SK-N-SH (cell line): ENCODE measurements around the gene C16orf95. TPM values are rescaled to one million over a fixed set of nuclear protein-coding genes. Genes with fewer than 3 reads are reported as not detected.

Source experiments
- CTCF ChIA-PET: fragments of 300-600, 350-600 bp; formaldehyde crosslinking; extraction: SDS; loops from one replicate; lab custom pipeline; 2021; lab: Yijun Ruan, JAX
- POLR2A ChIA-PET: fragments of 350-600 bp; sonication (Branson Sonifier 250); formaldehyde crosslinking; extraction: SDS; loops from one replicate; lab custom pipeline; 2020; ENCODE audit warnings: antibody characterized with exemption, inconsistent platforms; lab: Yijun Ruan, JAX
- DNase-seq: peaks from one replicate; pipeline ENCODE4 v3.0.0; 2012
- H2AFZ ChIP-seq: fragments of 200-600 bp; sonication (generic); 2 replicates; pipeline ENCODE4 v1.8.1; 2016; ENCODE audit warnings: antibody characterized with exemption, mild to moderate bottlenecking, low read depth
- H3F3A ChIP-seq: fragments of 200-600 bp; sonication (generic); replicated peaks from 2 replicates; pipeline ENCODE3; 2016; ENCODE audit warnings: antibody characterized with exemption, mild to moderate bottlenecking; ENCODE audit not compliant: insufficient read depth
- H3K27ac ChIP-seq, 2 experiments: fragments of 200-500 bp in 1 of 2; fragments of 200-600 bp in 1 of 2; sonication (Bioruptor generic) in 1 of 2; sonication (generic), shearing (Covaris generic) in 1 of 2; 2 replicates each; pipeline versions ENCODE4 v1.5.1 to v1.6.1; 2014 to 2016; ENCODE audit warnings: low read depth in 2 of 2, inconsistent platforms in 1 of 2, low read length in 1 of 2, mild to moderate bottlenecking in 1 of 2, mixed read lengths in 1 of 2
- H3K27me3 ChIP-seq: fragments of 200-600 bp; sonication (generic), shearing (Covaris generic); 2 replicates; pipeline ENCODE4 v1.6.1; 2016; ENCODE audit warnings: mixed run types; ENCODE audit not compliant: insufficient read depth
- H3K36me3 ChIP-seq, 2 experiments: fragments of 200-500 bp in 1 of 2; fragments of 200-600 bp in 1 of 2; sonication (Bioruptor generic) in 1 of 2; sonication (generic) in 1 of 2; replicated peaks in 1 of 2; 2 replicates each; pipeline versions ENCODE3 to v1.5.1; 2014 to 2016; ENCODE audit warnings: low read length in 1 of 2, mild to moderate bottlenecking in 1 of 2; ENCODE audit not compliant: insufficient read depth in 2 of 2, control insufficient read depth in 1 of 2
- H3K4me1 ChIP-seq, 2 experiments: fragments of 200-500 bp in 1 of 2; fragments of 200-600 bp in 1 of 2; sonication (Bioruptor generic) in 1 of 2; sonication (generic), shearing (Covaris generic) in 1 of 2; 2 replicates each; pipeline versions ENCODE4 v1.5.1 to v1.6.1; 2014 to 2016; ENCODE audit warnings: low read depth in 1 of 2, low read length in 1 of 2, mixed run types in 1 of 2; ENCODE audit not compliant: insufficient read depth in 2 of 2, control insufficient read depth in 1 of 2
- H3K4me2 ChIP-seq: fragments of 200-600 bp; sonication (generic), shearing (Covaris generic); 2 replicates; pipeline ENCODE4 v1.6.1; 2017; ENCODE audit warnings: mixed run types
- H3K4me3 ChIP-seq, 2 experiments: fragments of 200-500 bp in 1 of 2; fragments of 200-600 bp in 1 of 2; sonication (Bioruptor generic) in 1 of 2; sonication (generic), shearing (Covaris generic) in 1 of 2; 2 replicates each; pipeline versions ENCODE4 v1.5.1 to v1.8.1; 2014 to 2016; ENCODE audit warnings: low read depth in 2 of 2, inconsistent platforms in 1 of 2, low read length in 1 of 2, mild to moderate bottlenecking in 1 of 2, mixed read lengths in 1 of 2, moderate library complexity in 1 of 2
- H3K79me2 ChIP-seq: fragments of 200-600 bp; sonication (generic); 2 replicates; pipeline ENCODE4 v1.8.1; 2017; ENCODE audit warnings: mild to moderate bottlenecking; ENCODE audit not compliant: insufficient read depth
- H3K9ac ChIP-seq: fragments of 200-600 bp; sonication (generic); 2 replicates; pipeline ENCODE4 v1.6.1; 2017; ENCODE audit warnings: mixed run types
- H3K9me2 ChIP-seq: fragments of 200-600 bp; sonication (generic); 2 replicates; pipeline ENCODE4 v1.6.1; 2017; ENCODE audit warnings: mixed run types
- H3K9me3 ChIP-seq: fragments of 200-600 bp; sonication (generic); 2 replicates; pipeline ENCODE4 v1.6.1; 2017; ENCODE audit warnings: mixed run types, mild to moderate bottlenecking, moderate library complexity
- H4K20me1 ChIP-seq: fragments of 200-600 bp; sonication (generic); 2 replicates; pipeline ENCODE4 v1.6.1; 2017; ENCODE audit warnings: mild to moderate bottlenecking, mixed run types; ENCODE audit not compliant: insufficient read depth
- IRF3 ChIP-seq: fragments of 150-350 bp; IDR thresholded peaks from 2 replicates; pipeline ENCODE4 v1.6.1; 2016; ENCODE audit warnings: mild to moderate bottlenecking, low read depth, low read length
- MEF2A ChIP-seq: IDR thresholded peaks from 2 replicates; pipeline ENCODE4 v1.4.0; 2012; ENCODE audit warnings: low read depth, borderline replicate concordance
- MXI1 ChIP-seq: IDR thresholded peaks from 2 replicates; pipeline ENCODE4 v1.6.1; 2012; ENCODE audit warnings: mild to moderate bottlenecking, low read depth, low read length, improper control_type of control experiment
- PBX3 ChIP-seq: IDR thresholded peaks from 2 replicates; pipeline ENCODE4; 2012
- POLR2AphosphoS5 ChIP-seq: IDR thresholded peaks from 2 replicates; pipeline ENCODE4 v1.6.1; 2012; ENCODE audit warnings: low read depth, low read length
- RCOR1 ChIP-seq: fragments of 150-350 bp; IDR thresholded peaks from 2 replicates; pipeline ENCODE4 v1.6.1; 2017; ENCODE audit warnings: antibody characterized with exemption, low read length
- REST ChIP-seq: IDR thresholded peaks from 2 replicates; pipeline ENCODE4 v1.6.1; 2012; ENCODE audit warnings: mild to moderate bottlenecking, low read depth, low read length, moderate library complexity
- WGBS: methylation state at CpG from one replicate; pipeline ENCODE4 v1.1.6; 2017; ENCODE audit warnings: low lambda C conversion rate; 5-methylcytosine and 5-hydroxymethylcytosine counted together
- polyA plus RNA-seq, 3 experiments: library from polyadenylated mRNA; depleted of rRNA; stranded (reverse); fragments of >200 nt; gene quantifications; 2 replicates each; pipeline ENCODE4 v1.2.3, GENCODE V29; 2012

The C16orf95 gene
- polyA plus RNA-seq, 1 of the 3 experiments (the other 2 are of a cell fraction): 5.0 TPM

GRCh38 chr16:87295661-87296531, 21.3 kb downstream of the C16orf95 start (continued):
- TF ChIP-seq PBX3 (no peak), RCOR1 (no peak)
- TF ChIP-seq, all 33 proteins: peak for 0

GRCh38 chr16:87295259-87295658, 21.9 kb downstream of the C16orf95 start:
- Histone ChIP-seq H3F3A (no peaks in the 10 kb centered on the region), H3K36me3 (no peaks in the 10 kb centered on the region), H3K27ac (no peak overlapping the region), H4K20me1 (no peaks in the 10 kb centered on the region), H3K9ac (no peak overlapping the region), H3K9me2 (no peaks in the 10 kb centered on the region), H3K27me3 (no peaks in the 10 kb centered on the region), H3K9me3 (no peaks in the 10 kb centered on the region), H3K4me3 (no peak overlapping the region), H2AFZ (no peak overlapping the region), H3K4me2 (no peak overlapping the region), H3K79me2 (no peaks in the 10 kb centered on the region), H3K4me1 (no peaks in the 10 kb centered on the region)
- no peak for TF ChIP-seq MEF2A
- no peak for TF ChIP-seq REST
- no peak for TF ChIP-seq MXI1
- TF ChIP-seq IRF3: no peak
- TF ChIP-seq POLR2AphosphoS5: no peak
- ChIA-PET CTCF (interaction anchor here (0.9 to 1.6 kb wide), 3 partner anchors 17 to 92 kb away, joined by 3 to 5 read pairs (median 4); no protein-coding TSS in a partner anchor), POLR2A (no interaction called here)
- no peak for DNase-seq
- 70% methylated on average over 4 of the region's 4 CpGs for WGBS
